Activated naive CD4-positive, alpha-beta T cell treated with anti-CD3 and anti-CD28 coated beads for 36 hours (primary cell): ENCODE results near the gene EIF4EBP2. TPM values are rescaled to one million over a fixed set of nuclear protein-coding genes. Genes with fewer than 3 reads are reported as not detected.

ENCODE experiments used
- CTCF ChIA-PET: fragments of 350-600 bp; sonication (Branson Sonifier 250); formaldehyde crosslinking; loops from one replicate; lab custom pipeline; 2021; ENCODE audit warnings: antibody characterized with exemption; lab: Charles Lee
- DNase-seq: peaks from one replicate; pipeline ENCODE4 v3.0.0-alpha.2; 2020
- H3K27ac Mint-ChIP-seq: one replicate; pipeline ENCODE4 v1.8.0; 2021; ENCODE audit warnings: mild to moderate bottlenecking, mixed read lengths
- H3K27me3 Mint-ChIP-seq: one replicate; pipeline ENCODE4 v1.8.0; 2021; ENCODE audit warnings: low read depth, mixed read lengths
- H3K36me3 Mint-ChIP-seq: one replicate; pipeline ENCODE4 v1.8.0; 2021; ENCODE audit warnings: low read depth, mixed read lengths
- H3K4me1 Mint-ChIP-seq: one replicate; pipeline ENCODE4 v1.8.0; 2021; ENCODE audit warnings: low read depth, mixed read lengths
- H3K4me3 Mint-ChIP-seq: one replicate; pipeline ENCODE4 v1.8.0; 2021; ENCODE audit warnings: mild to moderate bottlenecking, moderate library complexity, mixed read lengths
- H3K9me3 Mint-ChIP-seq: one replicate; pipeline ENCODE4 v1.8.0; 2021; ENCODE audit warnings: mixed read lengths
- intact Hi-C: fragments of 100-400 bp; cut with micrococcal nuclease; formaldehyde crosslinking; loops from one replicate; pipeline ENCODE4 v1.15.1; 2023
- total RNA-seq, 2 experiments: library from RNA; stranded (reverse); gene quantifications; one replicate each; pipeline ENCODE4 v1.2.3, GENCODE V29; 2021

EIF4EBP2 gene
- total RNA-seq, 2 experiments from 2014 or later, result 20.0 to 21.0 TPM

DNA sequence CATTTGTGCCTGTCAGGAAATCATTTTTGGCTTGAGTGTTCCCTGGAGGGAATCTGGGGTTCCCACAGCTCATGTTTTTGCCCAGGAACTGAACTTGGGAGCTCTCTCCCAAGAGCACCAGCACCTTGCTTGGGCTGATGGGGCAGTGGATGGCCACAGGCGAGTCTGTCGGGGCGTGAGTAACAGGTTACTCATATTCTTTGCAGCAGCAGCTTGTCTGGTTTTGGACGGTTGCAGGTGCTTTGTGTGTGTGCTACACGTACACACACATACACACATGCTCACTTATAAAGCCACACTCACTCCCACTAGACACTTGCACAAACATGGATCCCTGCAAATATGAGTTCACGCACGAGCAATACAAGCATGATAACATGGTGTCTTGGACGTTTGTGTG lies 71.7 kb downstream of the EIF4EBP2 start:
- peaks cover 29% of the 10 kb centered on the region for H3K27me3 Mint-ChIP-seq
- CTCF ChIA-PET, result no interaction called here
- no peak for DNase-seq
- H3K4me1 Mint-ChIP-seq, result peaks cover 40% of the 10 kb centered on the region
- H3K27ac Mint-ChIP-seq, result no peak overlapping the region
- no peaks in the 10 kb centered on the region for H3K9me3 Mint-ChIP-seq
- no peak overlapping the region for H3K4me3 Mint-ChIP-seq
- no peaks in the 10 kb centered on the region for H3K36me3 Mint-ChIP-seq
- intact Hi-C loops, result loop anchor here (2.0 to 5.0 kb wide), 4 partner anchors 103 to 372 kb away; partner anchors contain the start of gene PPA1

DNA sequence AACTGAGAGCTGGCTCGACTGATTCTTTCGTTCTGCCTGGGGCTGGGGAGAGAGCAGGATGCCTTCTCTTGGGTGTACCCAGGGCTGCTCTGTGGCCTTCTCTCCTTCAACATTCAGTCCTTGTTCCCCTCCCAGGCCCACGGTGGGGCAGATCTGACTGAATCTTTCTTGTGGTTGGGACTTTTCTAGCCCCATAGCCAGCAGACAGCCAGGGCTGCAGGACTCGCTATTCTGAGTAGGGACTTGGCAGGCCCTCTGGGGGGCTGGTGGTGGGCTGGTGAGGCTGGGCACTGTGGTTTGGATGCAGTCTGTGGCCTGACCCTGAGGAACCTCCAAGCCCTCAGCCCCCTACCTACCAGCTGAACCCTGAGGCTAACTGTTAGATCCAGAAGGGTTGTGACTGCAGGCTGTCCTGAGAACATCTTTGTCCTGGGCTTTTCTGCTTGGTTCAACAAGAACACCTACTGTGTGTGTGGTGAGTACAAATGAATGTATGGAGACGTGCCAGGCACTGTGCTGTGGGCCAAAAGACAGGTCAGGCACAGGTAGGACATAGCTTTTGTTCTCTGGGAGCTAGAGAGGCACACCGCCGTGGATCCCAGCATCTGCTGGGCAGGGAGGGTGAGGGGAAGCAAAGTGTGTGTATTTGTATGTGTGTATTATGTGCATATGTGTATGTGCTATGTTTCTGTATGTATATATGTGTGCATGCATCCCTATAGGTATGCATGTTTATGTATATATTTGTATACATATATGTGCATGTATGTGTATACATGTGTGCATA lies 72.5 kb downstream of the EIF4EBP2 start:
- intact Hi-C loops, result loop anchor here (1.0 to 5.0 kb wide), 6 partner anchors 18 to 371 kb away; partner anchors contain the start of genes EIF4EBP2 and PPA1
- no peaks in the 10 kb centered on the region for H3K36me3 Mint-ChIP-seq
- CTCF ChIA-PET, result interaction anchor here (0.6 to 1.6 kb wide), 4 partner anchors 15 to 130 kb away, joined by 3 to 8 read pairs (median 4); partner anchors contain the start of gene EIF4EBP2
- H3K27ac Mint-ChIP-seq, result no peak overlapping the region
- H3K27me3 Mint-ChIP-seq, result peaks cover 29% of the 10 kb centered on the region
- H3K9me3 Mint-ChIP-seq, result no peaks in the 10 kb centered on the region
- no peak overlapping the region for H3K4me3 Mint-ChIP-seq
- peak; percentile 18 for DNase-seq
- peaks cover 43% of the 10 kb centered on the region for H3K4me1 Mint-ChIP-seq

DNA sequence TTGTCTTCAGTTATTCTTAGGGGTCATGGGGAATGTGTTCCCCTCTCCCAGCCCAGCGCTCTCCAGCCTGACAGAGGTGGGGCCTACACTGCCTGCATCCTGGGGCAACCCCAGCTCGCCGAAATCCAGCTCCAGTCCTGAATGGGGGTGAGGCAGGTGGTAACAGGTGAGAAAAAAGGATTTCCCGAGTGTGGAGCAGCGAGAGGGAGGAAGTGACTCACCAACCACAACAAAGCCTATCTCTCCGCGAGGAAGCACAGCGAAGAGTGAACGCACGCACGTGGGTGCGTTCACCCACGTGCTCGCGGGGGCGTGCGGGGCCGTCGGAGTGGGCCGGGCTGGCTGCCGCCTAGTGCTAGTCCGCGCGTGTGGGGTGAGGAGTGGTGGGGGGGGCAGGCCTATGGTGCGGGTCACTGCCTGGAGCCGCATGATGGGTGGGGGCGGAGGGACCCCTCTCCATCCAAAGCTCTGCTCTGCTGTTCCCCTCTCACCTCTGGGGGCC lies 73.8 kb downstream of the EIF4EBP2 start:
- Mint-ChIP-seq H3K27ac (peak overlapping the region; percentile 41), H3K4me1 (peaks cover 43% of the 10 kb centered on the region), H3K27me3 (peaks cover 29% of the 10 kb centered on the region), H3K9me3 (no peaks in the 10 kb centered on the region), H3K4me3 (peak overlapping the region; percentile 74), H3K36me3 (no peaks in the 10 kb centered on the region)
- intact Hi-C loops, result loop anchor here (1.0 to 5.0 kb wide), 6 partner anchors 17 to 370 kb away; partner anchors contain the start of genes EIF4EBP2 and PPA1
- CTCF ChIA-PET, result interaction anchor here (0.6 to 1.6 kb wide), 4 partner anchors 16 to 251 kb away, joined by 3 to 8 read pairs (median 4); partner anchors contain the start of gene EIF4EBP2
- DNase-seq, result peak; percentile 91

Other genes with a start within 250 kb of the EIF4EBP2 start
- 100 to 1,000 TPM; 101 to 109 TPM for gene SAR1A, start 233.6 kb upstream of the EIF4EBP2 start, total RNA-seq
- 100 to 1,000 TPM; 392 to 408 TPM for gene PPA1, start 170.7 kb upstream of the EIF4EBP2 start, total RNA-seq
- not detected for gene NPFFR1, start 120.1 kb upstream of the EIF4EBP2 start, total RNA-seq
- 10 to 100 TPM in 1 of 2 experiments, 1 to 10 TPM in 1; 8.6 to 10.7 TPM for gene LRRC20, start 21.5 kb upstream of the EIF4EBP2 start, total RNA-seq
- gene NODAL, start 37.5 kb downstream of the EIF4EBP2 start, total RNA-seq, result not detected
- gene PALD1, start 74.6 kb downstream of the EIF4EBP2 start, total RNA-seq, result under 1 TPM; 0.69 TPM
- 1 to 10 TPM; 7.5 to 8.2 TPM for gene PRF1, start 198.6 kb downstream of the EIF4EBP2 start, total RNA-seq